H9 (cell line): ENCODE measurements around the gene CCR7. TPM values are rescaled to one million over a fixed set of nuclear protein-coding genes. Genes with fewer than 3 reads are reported as not detected.

Experiments
- DNase-seq: peaks from one replicate; pipeline ENCODE4 v3.0.0-alpha.2; 2017
- H2AFZ ChIP-seq: one replicate; pipeline ENCODE4 v1.6.1; 2013; ENCODE audit warnings: mild to moderate bottlenecking, low read length, control low read depth, moderate library complexity
- H2AK5ac ChIP-seq: 2 replicates; pipeline ENCODE4 v1.6.1; 2013; ENCODE audit warnings: low read length, control low read depth, mixed read lengths; ENCODE audit not compliant: insufficient read length
- H2BK120ac ChIP-seq: one replicate; pipeline ENCODE4 v1.6.1; 2013; ENCODE audit warnings: low read depth, mild to moderate bottlenecking, low read length, control low read depth, inconsistent platforms; ENCODE audit not compliant: poor library complexity, severe bottlenecking
- H2BK12ac ChIP-seq: 2 replicates; pipeline ENCODE4 v1.6.1; 2013; ENCODE audit warnings: low read length, control low read depth, mixed read lengths, low read depth; ENCODE audit not compliant: insufficient read length
- H2BK15ac ChIP-seq: 2 replicates; pipeline ENCODE4 v1.6.1; 2013; ENCODE audit warnings: low read depth, low read length, control low read depth
- H2BK20ac ChIP-seq: one replicate; pipeline ENCODE4 v1.6.1; 2013; ENCODE audit warnings: low read depth, mild to moderate bottlenecking, low read length, control low read depth, inconsistent platforms; ENCODE audit not compliant: poor library complexity, severe bottlenecking
- H2BK5ac ChIP-seq: 2 replicates; pipeline ENCODE4 v1.6.1; 2013; ENCODE audit warnings: low read length, control low read depth, mixed read lengths; ENCODE audit not compliant: insufficient read length
- H3K14ac ChIP-seq: 2 replicates; pipeline ENCODE4 v1.6.1; 2013; ENCODE audit warnings: low read length, control low read depth; ENCODE audit not compliant: insufficient read depth
- H3K18ac ChIP-seq: 2 replicates; pipeline ENCODE4 v1.6.1; 2013; ENCODE audit warnings: low read depth, mild to moderate bottlenecking, mixed read lengths, low read length, control low read depth; ENCODE audit not compliant: insufficient read length
- H3K23ac ChIP-seq: 2 replicates; pipeline ENCODE4 v1.6.1; 2013; ENCODE audit warnings: low read length, control low read depth, mixed read lengths, low read depth; ENCODE audit not compliant: insufficient read length
- H3K23me2 ChIP-seq: 2 replicates; pipeline ENCODE4 v1.6.1; 2013; ENCODE audit warnings: low read depth, mild to moderate bottlenecking, mixed read lengths, low read length, control low read depth; ENCODE audit not compliant: insufficient read length, poor library complexity, severe bottlenecking
- H3K27ac ChIP-seq: 2 replicates; pipeline ENCODE4 v1.5.1; 2013; ENCODE audit warnings: low read length, control low read depth, mixed read lengths, low read depth; ENCODE audit not compliant: insufficient read length
- H3K27me3 ChIP-seq: 2 replicates; pipeline ENCODE4 v1.6.1; 2013; ENCODE audit warnings: low read length, control low read depth, inconsistent platforms; ENCODE audit not compliant: insufficient read depth
- H3K4ac ChIP-seq: 2 replicates; pipeline ENCODE4 v1.6.1; 2013; ENCODE audit warnings: low read depth, mild to moderate bottlenecking, control low read depth, inconsistent platforms, low read length, moderate library complexity
- H3K4me1 ChIP-seq: 2 replicates; pipeline ENCODE4 v1.6.1; 2013; ENCODE audit warnings: low read length, control low read depth, inconsistent platforms; ENCODE audit not compliant: insufficient read depth
- H3K4me2 ChIP-seq: 2 replicates; pipeline ENCODE4 v1.6.1; 2013; ENCODE audit warnings: low read length, control low read depth, mixed read lengths; ENCODE audit not compliant: insufficient read length, insufficient read depth
- H3K56ac ChIP-seq: 2 replicates; pipeline ENCODE4 v1.6.1; 2013; ENCODE audit warnings: low read depth, mild to moderate bottlenecking, mixed read lengths, low read length, control low read depth; ENCODE audit not compliant: insufficient read length
- H3K79me1 ChIP-seq: 2 replicates; pipeline ENCODE4 v1.6.1; 2013; ENCODE audit warnings: low read depth, mild to moderate bottlenecking, moderate library complexity, low read length, control low read depth, inconsistent platforms; ENCODE audit not compliant: insufficient read depth, poor library complexity, severe bottlenecking
- H3K79me2 ChIP-seq: 2 replicates; pipeline ENCODE4 v1.6.1; 2013; ENCODE audit warnings: low read length, control low read depth, inconsistent platforms; ENCODE audit not compliant: insufficient read depth
- H3K9ac ChIP-seq: 2 replicates; pipeline ENCODE4 v1.6.1; 2013; ENCODE audit warnings: low read length, control low read depth, mixed read lengths; ENCODE audit not compliant: insufficient read length; ENCODE audit errors: extremely low read depth
- H3K9me3 ChIP-seq: one replicate; pipeline ENCODE4 v1.6.1; 2013; ENCODE audit warnings: low read depth, low read length, inconsistent platforms; ENCODE audit not compliant: control insufficient read depth
- H3T11ph ChIP-seq: one replicate; pipeline ENCODE4 v1.6.1; 2013; ENCODE audit warnings: mild to moderate bottlenecking, low read length, control low read depth, inconsistent platforms
- H4K20me1 ChIP-seq: one replicate; pipeline ENCODE4 v1.6.1; 2013; ENCODE audit not compliant: control insufficient read depth, insufficient read length, insufficient read depth
- H4K5ac ChIP-seq: 2 replicates; pipeline ENCODE4 v1.6.1; 2013; ENCODE audit warnings: low read depth, mild to moderate bottlenecking, mixed read lengths, low read length, control low read depth; ENCODE audit not compliant: insufficient read length
- H4K8ac ChIP-seq: replicated peaks from 2 replicates; pipeline ENCODE4 v1.6.1; 2013; ENCODE audit warnings: low read length, control low read depth, mixed read lengths, low read depth; ENCODE audit not compliant: insufficient read length
- H4K91ac ChIP-seq: 2 replicates; pipeline ENCODE4 v1.6.1; 2013; ENCODE audit warnings: low read depth, mild to moderate bottlenecking, moderate library complexity, mixed read lengths, low read length, control low read depth; ENCODE audit not compliant: insufficient read length
- H3K27ac Mint-ChIP-seq, 3 experiments: 2 replicates in 2 of 3; 3 replicates in 1 of 3; pipeline ENCODE4 v1.8.0; 2020 to 2021; ENCODE audit warnings: mixed read lengths in 3 of 3, mild to moderate bottlenecking in 1 of 3, moderate library complexity in 1 of 3
- H3K27me3 Mint-ChIP-seq: 2 replicates; pipeline ENCODE4 v1.8.0; 2021; ENCODE audit warnings: low read depth, mild to moderate bottlenecking, moderate library complexity, mixed read lengths
- H3K36me3 Mint-ChIP-seq, 3 experiments: 2 replicates in 2 of 3; 3 replicates in 1 of 3; pipeline ENCODE4 v1.8.0; 2020 to 2021; ENCODE audit warnings: low read depth in 3 of 3, mixed read lengths in 3 of 3; ENCODE audit not compliant: insufficient read depth in 1 of 3
- H3K4me1 Mint-ChIP-seq, 2 experiments: 2 replicates each; pipeline ENCODE4 v1.8.0; 2020; ENCODE audit warnings: mixed read lengths in 2 of 2
- H3K4me3 Mint-ChIP-seq, 2 experiments: 2 replicates in 1 of 2; 3 replicates in 1 of 2; pipeline ENCODE4 v1.8.0; 2020 to 2021; ENCODE audit warnings: mild to moderate bottlenecking in 2 of 2, mixed read lengths in 2 of 2, moderate library complexity in 1 of 2
- H3K9me3 Mint-ChIP-seq, 2 experiments: 2 replicates in 1 of 2; 3 replicates in 1 of 2; pipeline ENCODE4 v1.8.0; 2020; ENCODE audit warnings: mild to moderate bottlenecking in 2 of 2, mixed read lengths in 2 of 2, moderate library complexity in 1 of 2
- WGBS: extraction: QIAGEN DNeasy Blood & Tissue Kit; methylation state at CpG from one replicate; pipeline ENCODE4 v1.1.7; 2013; ENCODE audit warnings: missing lambda C conversion rate, low lambda C conversion rate, mixed read lengths; ENCODE audit not compliant: insufficient read length; ENCODE audit errors: extremely low coverage; 5-methylcytosine and 5-hydroxymethylcytosine counted together
- total RNA-seq: library from RNA; stranded (reverse); gene quantifications from 2 replicates; pipeline ENCODE4 v1.2.1, GENCODE V29; 2021
- TF ChIP-seq, protein P1 (sequence below): fragments of 200-600 bp; sonication (generic); conservative IDR thresholded peaks from 3 replicates; pipeline ENCODE4 v1.8.0; 2021; ENCODE audit warnings: antibody characterized with exemption, mild to moderate bottlenecking

The CCR7 gene
- total RNA-seq, 1 experiment from 2014 or later = 0.31 TPM

DNA sequence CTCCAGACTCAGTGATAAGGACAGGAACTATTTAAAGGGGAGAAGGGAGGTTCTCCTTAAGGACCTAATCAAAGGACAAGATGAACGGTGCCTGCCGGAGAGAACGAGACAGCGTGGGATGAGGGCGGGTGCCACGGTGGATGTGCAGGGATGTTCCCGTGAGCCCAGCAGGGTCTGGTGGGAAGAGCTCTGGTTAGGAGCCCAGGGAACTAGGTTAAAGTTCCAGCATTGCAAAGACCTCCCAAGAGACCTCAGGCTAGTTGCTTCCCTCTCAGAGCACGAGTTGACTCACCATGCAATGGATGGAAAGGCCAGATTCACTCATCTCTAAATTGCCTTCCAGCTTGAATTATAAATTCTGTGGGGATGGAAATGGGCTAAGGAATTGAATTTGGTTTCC is 14.7 kb downstream of the CCR7 start:
- Histone ChIP-seq H3K27me3 (no peaks in the 10 kb centered on the region), H3K14ac (no peak overlapping the region), H3K4ac (no peak overlapping the region), H3T11ph (no peak overlapping the region), H3K56ac (no peak overlapping the region), H4K8ac (no peak overlapping the region), H2BK15ac (no peak overlapping the region), H3K9me3 (no peaks in the 10 kb centered on the region), H2BK20ac (no peak overlapping the region), H2AK5ac (no peak overlapping the region), H3K18ac (no peak overlapping the region), H3K9ac (no peak overlapping the region), H3K4me1 (no peaks in the 10 kb centered on the region; the same call in 1 of the 2 replicates), H2BK5ac (no peak overlapping the region), H2BK12ac (no peak overlapping the region), H2AFZ (no peak overlapping the region), H4K5ac (no peak overlapping the region), H4K91ac (no peak overlapping the region), H3K79me1 (no peaks in the 10 kb centered on the region), H3K23ac (no peak overlapping the region), H3K79me2 (no peaks in the 10 kb centered on the region), H3K4me2 (no peak overlapping the region), H4K20me1 (no peaks in the 10 kb centered on the region), H3K23me2 (no peaks in the 10 kb centered on the region), H3K27ac (no peak overlapping the region), H2BK120ac (no peak overlapping the region)
- Mint-ChIP-seq H3K4me3 (no peak overlapping the region), H3K27ac (no peak overlapping the region), H3K9me3 (peaks cover 2 to 3% of the 10 kb centered on the region in 2 experiments; a peak in 1 of 5 replicates), H3K4me1 (peaks cover 16 to 29% of the 10 kb centered on the region in 2 experiments), H3K27me3 (no peaks in the 10 kb centered on the region; the same call in 1 of the 2 replicates), H3K36me3 (no peaks in the 10 kb centered on the region; a peak in 1 of 7 replicates)
- no CpG with 5 or more reads among the region's 8 CpGs for WGBS
- TF ChIP-seq, protein P1, sequence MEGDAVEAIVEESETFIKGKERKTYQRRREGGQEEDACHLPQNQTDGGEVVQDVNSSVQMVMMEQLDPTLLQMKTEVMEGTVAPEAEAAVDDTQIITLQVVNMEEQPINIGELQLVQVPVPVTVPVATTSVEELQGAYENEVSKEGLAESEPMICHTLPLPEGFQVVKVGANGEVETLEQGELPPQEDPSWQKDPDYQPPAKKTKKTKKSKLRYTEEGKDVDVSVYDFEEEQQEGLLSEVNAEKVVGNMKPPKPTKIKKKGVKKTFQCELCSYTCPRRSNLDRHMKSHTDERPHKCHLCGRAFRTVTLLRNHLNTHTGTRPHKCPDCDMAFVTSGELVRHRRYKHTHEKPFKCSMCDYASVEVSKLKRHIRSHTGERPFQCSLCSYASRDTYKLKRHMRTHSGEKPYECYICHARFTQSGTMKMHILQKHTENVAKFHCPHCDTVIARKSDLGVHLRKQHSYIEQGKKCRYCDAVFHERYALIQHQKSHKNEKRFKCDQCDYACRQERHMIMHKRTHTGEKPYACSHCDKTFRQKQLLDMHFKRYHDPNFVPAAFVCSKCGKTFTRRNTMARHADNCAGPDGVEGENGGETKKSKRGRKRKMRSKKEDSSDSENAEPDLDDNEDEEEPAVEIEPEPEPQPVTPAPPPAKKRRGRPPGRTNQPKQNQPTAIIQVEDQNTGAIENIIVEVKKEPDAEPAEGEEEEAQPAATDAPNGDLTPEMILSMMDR = no peak
- DNase-seq = no peak
